ENCODE measurements around the gene NPNT.

DNA sequence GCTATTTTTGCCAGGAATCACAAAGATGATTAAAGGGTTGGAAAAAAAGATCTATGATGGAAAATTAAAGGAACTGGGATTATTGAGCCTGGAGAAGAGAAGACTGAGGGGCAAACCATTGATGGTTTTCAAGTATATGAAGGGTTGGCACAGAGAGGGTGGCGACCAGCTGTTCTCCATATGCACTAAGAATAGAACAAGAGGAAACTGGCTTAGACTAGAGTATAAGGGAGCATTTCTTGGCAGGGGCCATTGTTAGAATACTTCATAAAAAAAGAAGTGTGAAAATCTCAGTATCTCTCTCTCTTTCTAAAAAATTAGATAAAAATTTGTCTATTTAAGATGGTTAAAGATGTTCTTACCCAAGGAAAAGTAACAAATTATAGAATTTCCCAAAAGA is 75.1 kb downstream of the NPNT start:
- TF ChIP-seq POLR2AphosphoS5 (IDR thresholded peaks at IDR 0.05), result no peak
- TF ChIP-seq, protein P1, sequence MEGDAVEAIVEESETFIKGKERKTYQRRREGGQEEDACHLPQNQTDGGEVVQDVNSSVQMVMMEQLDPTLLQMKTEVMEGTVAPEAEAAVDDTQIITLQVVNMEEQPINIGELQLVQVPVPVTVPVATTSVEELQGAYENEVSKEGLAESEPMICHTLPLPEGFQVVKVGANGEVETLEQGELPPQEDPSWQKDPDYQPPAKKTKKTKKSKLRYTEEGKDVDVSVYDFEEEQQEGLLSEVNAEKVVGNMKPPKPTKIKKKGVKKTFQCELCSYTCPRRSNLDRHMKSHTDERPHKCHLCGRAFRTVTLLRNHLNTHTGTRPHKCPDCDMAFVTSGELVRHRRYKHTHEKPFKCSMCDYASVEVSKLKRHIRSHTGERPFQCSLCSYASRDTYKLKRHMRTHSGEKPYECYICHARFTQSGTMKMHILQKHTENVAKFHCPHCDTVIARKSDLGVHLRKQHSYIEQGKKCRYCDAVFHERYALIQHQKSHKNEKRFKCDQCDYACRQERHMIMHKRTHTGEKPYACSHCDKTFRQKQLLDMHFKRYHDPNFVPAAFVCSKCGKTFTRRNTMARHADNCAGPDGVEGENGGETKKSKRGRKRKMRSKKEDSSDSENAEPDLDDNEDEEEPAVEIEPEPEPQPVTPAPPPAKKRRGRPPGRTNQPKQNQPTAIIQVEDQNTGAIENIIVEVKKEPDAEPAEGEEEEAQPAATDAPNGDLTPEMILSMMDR (IDR thresholded peaks at IDR 0.05), result no peak
- no peak for TF ChIP-seq POLR2A (IDR thresholded peaks at IDR 0.05)
